Endothelial cell (in vitro differentiated cells): ENCODE data around the gene CBFA2T3. TPM values are rescaled to one million over a fixed set of nuclear protein-coding genes. Genes with fewer than 3 reads are reported as not detected.

Source experiments
- DNase-seq: peaks from one replicate; pipeline ENCODE4 v3.0.0; 2021; ENCODE audit warnings: low spot score
- H3K27ac Mint-ChIP-seq: one replicate; pipeline ENCODE4 v1.8.0; 2021; ENCODE audit warnings: mixed read lengths, inconsistent platforms; ENCODE audit not compliant: unreplicated experiment
- H3K27me3 Mint-ChIP-seq: one replicate; pipeline ENCODE4 v1.8.0; 2021; ENCODE audit warnings: mild to moderate bottlenecking, moderate library complexity, mixed read lengths, inconsistent platforms; ENCODE audit not compliant: unreplicated experiment
- H3K36me3 Mint-ChIP-seq: one replicate; pipeline ENCODE4 v1.8.0; 2021; ENCODE audit warnings: mild to moderate bottlenecking, low read depth, mixed read lengths, inconsistent platforms; ENCODE audit not compliant: unreplicated experiment
- H3K4me1 Mint-ChIP-seq: one replicate; pipeline ENCODE4 v1.8.0; 2021; ENCODE audit warnings: mild to moderate bottlenecking, mixed read lengths, inconsistent platforms; ENCODE audit not compliant: unreplicated experiment
- H3K4me3 Mint-ChIP-seq: one replicate; pipeline ENCODE4 v1.8.0; 2021; ENCODE audit warnings: mild to moderate bottlenecking, mixed read lengths, inconsistent platforms; ENCODE audit not compliant: unreplicated experiment
- H3K9me3 Mint-ChIP-seq: one replicate; pipeline ENCODE4 v1.8.0; 2021; ENCODE audit warnings: mixed read lengths, inconsistent platforms; ENCODE audit not compliant: unreplicated experiment
- total RNA-seq: library from RNA; stranded (reverse); fragmentation: NEBNext Ultra II Directional; extraction: Animal tissue kit (Norgen Biotek cat#: 25700); gene quantifications from one replicate; pipeline ENCODE4 v1.2.1, GENCODE V29; 2021; ENCODE audit not compliant: unreplicated experiment
- TF ChIP-seq, protein P1 (sequence below): fragments of 200-600 bp; sonication (generic); IDR thresholded peaks from one replicate; pipeline ENCODE4 v1.5.0; 2021; ENCODE audit warnings: antibody characterized with exemption; ENCODE audit not compliant: unreplicated experiment

CBFA2T3 gene
- total RNA-seq, 1 donor from 2014 or later, result 1.6 TPM

DNA sequence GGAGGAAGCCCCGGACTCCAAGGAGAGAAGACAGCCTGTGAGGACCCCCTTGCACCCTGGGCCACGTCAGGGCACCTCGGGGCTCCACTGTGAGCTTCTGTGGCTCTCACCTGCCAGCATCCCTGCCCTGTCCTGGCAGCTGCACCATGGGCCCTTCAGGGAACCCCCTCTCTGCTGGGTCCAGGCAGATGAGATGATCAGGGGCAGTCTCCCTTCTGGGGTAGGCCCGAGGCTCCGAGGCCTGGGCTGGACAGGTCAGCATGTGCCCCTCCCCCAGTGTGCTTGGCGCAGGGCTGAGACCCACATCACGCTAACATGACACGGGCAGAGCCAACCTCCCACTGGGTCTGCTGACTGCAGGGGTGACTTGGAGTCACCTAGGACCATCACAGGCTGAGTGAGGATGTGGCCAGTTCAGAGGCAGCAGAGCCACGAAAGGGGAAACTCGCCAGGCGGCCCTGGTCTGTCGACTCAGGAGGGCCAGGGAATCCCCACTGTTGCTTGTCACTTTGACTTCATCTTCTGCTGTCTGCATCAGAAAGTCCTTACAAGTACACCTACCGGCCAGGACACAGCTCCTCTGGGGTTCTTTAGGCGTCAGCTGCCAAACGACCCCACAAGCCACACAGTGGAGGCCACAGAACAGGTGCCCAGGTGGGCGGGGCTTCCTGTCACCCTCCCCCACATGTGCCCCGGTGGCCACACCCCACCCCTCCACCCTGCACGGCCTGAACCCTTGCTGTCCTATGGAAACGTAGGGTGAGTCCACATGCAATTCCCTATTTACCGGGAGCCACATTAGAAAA, 122.5 kb downstream of the CBFA2T3 start:
- peaks cover 8% of the 10 kb centered on the region for H3K36me3 Mint-ChIP-seq
- H3K27ac Mint-ChIP-seq, result no peak overlapping the region
- H3K4me1 Mint-ChIP-seq, result peaks cover 9% of the 10 kb centered on the region
- H3K9me3 Mint-ChIP-seq, result no peaks in the 10 kb centered on the region
- TF ChIP-seq, protein P1, sequence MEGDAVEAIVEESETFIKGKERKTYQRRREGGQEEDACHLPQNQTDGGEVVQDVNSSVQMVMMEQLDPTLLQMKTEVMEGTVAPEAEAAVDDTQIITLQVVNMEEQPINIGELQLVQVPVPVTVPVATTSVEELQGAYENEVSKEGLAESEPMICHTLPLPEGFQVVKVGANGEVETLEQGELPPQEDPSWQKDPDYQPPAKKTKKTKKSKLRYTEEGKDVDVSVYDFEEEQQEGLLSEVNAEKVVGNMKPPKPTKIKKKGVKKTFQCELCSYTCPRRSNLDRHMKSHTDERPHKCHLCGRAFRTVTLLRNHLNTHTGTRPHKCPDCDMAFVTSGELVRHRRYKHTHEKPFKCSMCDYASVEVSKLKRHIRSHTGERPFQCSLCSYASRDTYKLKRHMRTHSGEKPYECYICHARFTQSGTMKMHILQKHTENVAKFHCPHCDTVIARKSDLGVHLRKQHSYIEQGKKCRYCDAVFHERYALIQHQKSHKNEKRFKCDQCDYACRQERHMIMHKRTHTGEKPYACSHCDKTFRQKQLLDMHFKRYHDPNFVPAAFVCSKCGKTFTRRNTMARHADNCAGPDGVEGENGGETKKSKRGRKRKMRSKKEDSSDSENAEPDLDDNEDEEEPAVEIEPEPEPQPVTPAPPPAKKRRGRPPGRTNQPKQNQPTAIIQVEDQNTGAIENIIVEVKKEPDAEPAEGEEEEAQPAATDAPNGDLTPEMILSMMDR, result no peak
- H3K4me3 Mint-ChIP-seq, result no peak overlapping the region
- H3K27me3 Mint-ChIP-seq, result peaks cover 9% of the 10 kb centered on the region
- DNase-seq, result no peak

DNA sequence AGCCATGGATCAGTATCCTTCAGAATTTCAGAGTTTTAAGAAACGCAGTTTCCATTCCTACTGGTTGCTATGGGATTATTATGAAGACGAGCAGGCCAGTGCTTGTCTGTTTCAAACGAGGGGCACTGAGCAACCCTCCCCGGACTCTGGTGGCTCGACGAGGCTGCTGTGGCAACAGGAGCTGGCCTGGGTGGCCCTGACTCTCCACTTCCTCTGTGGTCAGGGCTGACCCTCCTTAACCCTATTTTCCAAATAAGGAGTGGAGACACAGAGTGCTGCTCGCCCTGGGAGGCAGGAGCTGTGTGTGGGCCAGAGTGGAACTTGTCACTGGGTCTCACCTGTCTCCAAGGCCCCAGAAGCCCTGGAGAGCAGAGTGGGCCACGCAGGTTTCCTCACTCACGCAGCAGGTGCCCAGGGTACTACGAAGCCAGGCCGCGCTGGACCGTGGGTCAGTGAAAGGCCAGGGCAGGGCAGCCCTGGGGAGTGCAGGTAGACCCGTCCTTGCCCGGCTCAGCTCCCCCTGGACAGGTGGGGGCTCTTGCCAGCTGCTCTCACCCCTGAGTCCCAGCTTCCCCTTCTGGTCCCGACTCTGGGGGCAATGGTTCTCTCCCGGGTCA, 123.6 kb downstream of the CBFA2T3 start:
- no peak for DNase-seq
- peaks cover 8% of the 10 kb centered on the region for H3K36me3 Mint-ChIP-seq
- H3K27me3 Mint-ChIP-seq, result peaks cover 9% of the 10 kb centered on the region
- no peak overlapping the region for H3K27ac Mint-ChIP-seq
- peaks cover 9% of the 10 kb centered on the region for H3K4me1 Mint-ChIP-seq
- no peak overlapping the region for H3K4me3 Mint-ChIP-seq
- TF ChIP-seq, protein P1, result no peak
- no peaks in the 10 kb centered on the region for H3K9me3 Mint-ChIP-seq

DNA sequence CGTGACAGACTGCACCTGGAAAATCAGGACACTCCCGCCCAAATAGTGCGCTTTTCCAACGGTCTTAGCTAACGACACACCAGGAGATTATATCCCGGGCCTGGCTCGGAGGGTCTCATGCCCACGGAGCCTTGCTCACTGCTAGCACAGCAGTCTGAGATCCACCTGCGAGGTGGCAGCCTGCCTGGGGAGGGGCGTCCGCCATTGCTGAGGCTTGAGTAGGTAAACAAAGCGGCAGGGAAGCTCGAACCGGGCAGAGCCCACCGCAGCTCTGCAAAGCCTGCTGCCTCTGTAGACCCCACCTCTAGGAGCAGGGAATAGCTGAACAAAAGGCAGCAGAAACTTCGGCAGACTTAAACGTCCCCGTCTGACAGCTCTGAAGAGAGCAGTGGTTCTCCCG, 125.4 kb downstream of the CBFA2T3 start:
- Mint-ChIP-seq H3K36me3 (peaks cover 8% of the 10 kb centered on the region), H3K9me3 (no peaks in the 10 kb centered on the region), H3K27ac (no peak overlapping the region), H3K27me3 (peaks cover 2% of the 10 kb centered on the region), H3K4me3 (no peak overlapping the region), H3K4me1 (peaks cover 2% of the 10 kb centered on the region)
- TF ChIP-seq, protein P1, result no peak
- no peak for DNase-seq

DNA sequence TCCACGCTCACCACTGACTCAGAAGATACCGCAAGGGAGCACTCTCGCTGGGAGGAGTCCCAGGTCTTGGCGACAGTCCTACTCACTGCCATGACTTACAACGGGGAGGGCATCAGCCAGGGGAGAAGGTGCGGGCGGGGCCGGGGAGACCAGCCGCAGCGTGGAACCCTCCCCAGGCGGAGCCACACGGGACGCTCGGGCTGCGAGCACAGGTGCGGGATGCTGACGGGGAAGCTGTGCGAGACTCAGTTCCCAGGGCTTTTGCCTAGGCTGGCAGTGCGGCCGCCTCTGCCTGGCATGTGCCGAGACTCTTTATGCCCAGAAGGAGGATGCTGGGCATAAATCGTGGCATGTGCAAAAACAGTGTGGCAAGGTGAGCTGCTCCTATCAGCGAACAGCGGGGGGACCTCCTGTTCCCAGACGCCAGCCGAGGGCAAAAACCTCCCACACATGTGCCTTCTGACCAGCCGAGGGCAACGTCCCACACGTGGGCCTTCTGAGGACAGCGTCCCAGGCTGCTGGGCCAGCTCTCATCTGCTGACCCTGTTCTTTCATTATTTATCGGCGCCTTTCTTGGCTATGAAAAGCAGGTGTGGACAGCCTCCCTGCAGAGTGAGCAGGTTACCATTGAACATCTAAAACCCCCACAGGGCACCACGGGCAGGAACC, 126.3 kb downstream of the CBFA2T3 start:
- no peak for DNase-seq
- peaks cover 2% of the 10 kb centered on the region for H3K27me3 Mint-ChIP-seq
- H3K4me3 Mint-ChIP-seq, result no peak overlapping the region
- H3K9me3 Mint-ChIP-seq, result no peaks in the 10 kb centered on the region
- peaks cover 8% of the 10 kb centered on the region for H3K36me3 Mint-ChIP-seq
- peaks cover 2% of the 10 kb centered on the region for H3K4me1 Mint-ChIP-seq
- TF ChIP-seq, protein P1, result no peak
- no peak overlapping the region for H3K27ac Mint-ChIP-seq
